ENCODE results near the gene SEMA3E.

SEMA3E gene

DNA sequence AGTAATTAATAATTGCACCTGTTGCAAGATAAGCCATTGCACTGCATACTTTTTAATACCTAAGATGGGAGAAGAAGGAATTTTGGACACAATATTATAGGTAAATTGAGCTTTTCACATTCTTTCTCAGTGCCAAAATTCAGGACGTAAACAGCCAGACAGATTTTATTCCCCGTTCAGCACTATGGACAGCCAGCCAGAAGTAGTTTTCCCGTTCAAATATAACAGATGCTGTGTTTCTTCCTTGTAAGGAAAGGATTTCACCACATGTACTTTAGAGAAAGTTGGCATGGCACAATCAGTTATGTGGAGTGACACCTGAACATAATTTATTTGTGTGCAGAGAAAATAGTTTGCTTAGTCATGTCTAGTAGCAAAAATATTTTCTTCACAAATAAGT lies 34.8 kb downstream of the SEMA3E start:
- DNase-seq (ENCODE audit: low read depth in 2 of 2): peak in 1 of 2 donors; percentile 1
- TF ChIP-seq, protein P1, sequence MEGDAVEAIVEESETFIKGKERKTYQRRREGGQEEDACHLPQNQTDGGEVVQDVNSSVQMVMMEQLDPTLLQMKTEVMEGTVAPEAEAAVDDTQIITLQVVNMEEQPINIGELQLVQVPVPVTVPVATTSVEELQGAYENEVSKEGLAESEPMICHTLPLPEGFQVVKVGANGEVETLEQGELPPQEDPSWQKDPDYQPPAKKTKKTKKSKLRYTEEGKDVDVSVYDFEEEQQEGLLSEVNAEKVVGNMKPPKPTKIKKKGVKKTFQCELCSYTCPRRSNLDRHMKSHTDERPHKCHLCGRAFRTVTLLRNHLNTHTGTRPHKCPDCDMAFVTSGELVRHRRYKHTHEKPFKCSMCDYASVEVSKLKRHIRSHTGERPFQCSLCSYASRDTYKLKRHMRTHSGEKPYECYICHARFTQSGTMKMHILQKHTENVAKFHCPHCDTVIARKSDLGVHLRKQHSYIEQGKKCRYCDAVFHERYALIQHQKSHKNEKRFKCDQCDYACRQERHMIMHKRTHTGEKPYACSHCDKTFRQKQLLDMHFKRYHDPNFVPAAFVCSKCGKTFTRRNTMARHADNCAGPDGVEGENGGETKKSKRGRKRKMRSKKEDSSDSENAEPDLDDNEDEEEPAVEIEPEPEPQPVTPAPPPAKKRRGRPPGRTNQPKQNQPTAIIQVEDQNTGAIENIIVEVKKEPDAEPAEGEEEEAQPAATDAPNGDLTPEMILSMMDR (IDR thresholded peaks at IDR 0.05; ENCODE audit: low read depth, low read length): no peak
- no peak overlapping the region for H3K4me3 ChIP-seq (replicated peaks in 1 of 2; ENCODE audit: low read depth in 2 of 2, low read length in 2 of 2)

DNA sequence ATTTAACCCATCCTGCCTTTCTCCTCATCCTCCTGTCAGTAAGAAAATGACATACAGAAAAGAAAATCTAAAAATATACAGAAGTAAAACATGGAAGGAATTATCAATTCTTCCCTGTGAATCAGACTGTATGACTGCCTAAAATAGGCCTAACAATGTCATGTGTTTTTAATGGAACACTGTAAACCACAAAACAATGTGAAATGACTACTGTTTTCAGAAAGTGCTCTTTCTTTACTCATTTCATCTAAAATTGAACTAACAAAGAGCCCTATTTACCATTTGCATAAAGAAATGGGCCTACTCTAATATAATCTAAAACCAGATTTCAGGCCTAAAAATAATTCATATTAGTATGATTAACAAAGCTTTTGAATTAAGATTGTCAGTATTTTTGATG lies 35.7 kb downstream of the SEMA3E start:
- TF ChIP-seq, protein P1 (IDR thresholded peaks at IDR 0.05; ENCODE audit: low read depth, low read length): no peak
- no peak overlapping the region for H3K4me3 ChIP-seq (replicated peaks in 1 of 2; ENCODE audit: low read depth in 2 of 2, low read length in 2 of 2)
- no peak for DNase-seq (ENCODE audit: low read depth in 2 of 2)

DNA sequence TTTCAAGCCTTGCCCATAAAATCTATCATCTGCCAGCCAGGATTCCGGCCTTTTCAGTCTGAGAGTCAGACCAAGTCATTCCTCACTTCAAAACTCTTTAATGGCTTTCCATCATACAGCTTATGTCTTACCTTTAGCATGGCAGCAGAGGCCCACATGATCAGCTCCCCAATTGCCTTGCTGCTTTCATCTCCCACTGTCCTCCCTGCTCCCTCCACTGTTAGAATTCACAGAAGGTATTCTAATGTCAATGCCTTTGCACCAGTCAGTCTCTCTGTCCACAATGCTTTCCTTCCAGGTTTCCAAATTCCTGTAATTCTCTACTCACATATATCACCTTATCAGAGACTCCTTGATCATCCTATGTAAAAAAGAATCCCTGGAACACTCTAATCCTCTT lies 37.2 kb downstream of the SEMA3E start:
- TF ChIP-seq, protein P1 (IDR thresholded peaks at IDR 0.05; ENCODE audit: low read depth, low read length): no peak
- no peak for DNase-seq (ENCODE audit: low read depth in 2 of 2)
- no peak overlapping the region for H3K4me3 ChIP-seq (replicated peaks in 1 of 2; ENCODE audit: low read depth in 2 of 2, low read length in 2 of 2)

DNA sequence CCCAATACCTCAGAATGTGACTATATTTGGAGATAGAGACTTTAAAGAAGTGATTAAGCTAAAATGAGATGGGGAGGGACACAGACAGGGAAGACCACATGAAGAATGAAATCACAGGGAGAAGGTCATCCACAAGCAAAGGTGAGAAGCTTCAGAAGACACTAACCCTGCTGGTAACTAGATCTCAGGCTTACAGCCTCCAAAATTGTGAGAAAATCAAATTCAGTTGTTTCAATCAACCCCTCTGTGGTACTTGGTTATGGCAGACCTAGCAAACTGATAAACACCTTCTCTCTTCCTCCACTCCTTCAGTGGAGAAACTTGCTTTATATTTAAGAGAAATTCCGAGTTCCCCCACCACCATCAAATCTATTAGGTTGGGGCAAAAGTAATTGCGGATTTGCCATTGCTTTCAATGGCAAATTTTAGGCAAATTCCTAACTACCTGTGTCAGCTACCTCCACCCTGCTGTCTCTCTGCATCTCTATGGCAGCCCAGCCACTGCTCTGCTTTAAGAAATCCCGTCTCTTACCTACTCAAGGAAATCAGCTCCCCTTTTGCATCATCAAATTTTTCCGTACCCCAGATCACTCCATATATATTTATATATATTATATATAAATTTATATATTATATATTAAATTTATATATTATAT lies 38.2 kb downstream of the SEMA3E start:
- TF ChIP-seq, protein P1 (IDR thresholded peaks at IDR 0.05; ENCODE audit: low read depth, low read length): no peak
- no peak overlapping the region for H3K4me3 ChIP-seq (replicated peaks in 1 of 2; ENCODE audit: low read depth in 2 of 2, low read length in 2 of 2)
- no peak for DNase-seq (ENCODE audit: low read depth in 2 of 2)

DNA sequence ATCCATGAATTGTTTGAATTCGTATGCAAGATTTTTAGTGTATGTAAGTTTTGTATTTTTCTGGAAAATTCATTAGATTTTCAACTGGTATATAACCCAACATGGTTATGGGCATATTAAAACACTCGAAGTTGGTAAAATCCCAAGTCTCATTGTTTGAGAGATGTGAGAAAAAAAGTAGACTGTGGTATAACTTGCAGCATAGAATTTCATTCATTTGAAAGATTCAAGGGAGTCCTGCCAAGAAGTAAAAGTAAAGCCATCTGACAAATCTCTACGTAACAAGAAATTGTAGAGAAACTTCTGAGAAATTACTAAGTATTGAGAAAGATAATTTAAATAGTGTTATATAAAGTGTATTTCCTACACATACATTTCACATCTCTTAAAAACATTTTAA lies 40.2 kb downstream of the SEMA3E start:
- no peak for DNase-seq (ENCODE audit: low read depth in 2 of 2)
- no peak overlapping the region for H3K4me3 ChIP-seq (replicated peaks in 1 of 2; ENCODE audit: low read depth in 2 of 2, low read length in 2 of 2)
- TF ChIP-seq, protein P1 (IDR thresholded peaks at IDR 0.05; ENCODE audit: low read depth, low read length): no peak

DNA sequence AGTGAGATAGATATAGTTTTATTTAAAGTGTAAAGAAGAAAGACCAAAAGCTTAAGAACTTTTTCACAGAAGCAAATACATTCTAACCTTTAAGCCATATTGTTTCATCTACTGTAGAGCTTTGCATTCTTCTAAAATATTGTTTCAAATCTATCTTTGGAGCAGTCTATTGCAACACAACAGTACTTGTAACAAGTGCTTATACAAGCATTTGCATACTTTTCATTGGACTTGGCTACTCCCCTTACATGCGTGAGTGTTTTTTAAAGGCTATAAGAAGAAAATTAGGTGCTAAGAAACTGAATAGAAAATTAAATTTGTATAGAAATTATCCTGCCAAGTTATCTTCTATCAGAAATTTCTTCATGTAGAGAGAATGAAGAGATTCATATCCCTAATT lies 45.3 kb downstream of the SEMA3E start:
- DNase-seq (ENCODE audit: low read depth in 2 of 2): no peak
- H3K4me3 ChIP-seq (replicated peaks in 1 of 2; ENCODE audit: low read depth in 2 of 2, low read length in 2 of 2): no peak overlapping the region
- TF ChIP-seq, protein P1 (IDR thresholded peaks at IDR 0.05; ENCODE audit: low read depth, low read length): no peak

DNA sequence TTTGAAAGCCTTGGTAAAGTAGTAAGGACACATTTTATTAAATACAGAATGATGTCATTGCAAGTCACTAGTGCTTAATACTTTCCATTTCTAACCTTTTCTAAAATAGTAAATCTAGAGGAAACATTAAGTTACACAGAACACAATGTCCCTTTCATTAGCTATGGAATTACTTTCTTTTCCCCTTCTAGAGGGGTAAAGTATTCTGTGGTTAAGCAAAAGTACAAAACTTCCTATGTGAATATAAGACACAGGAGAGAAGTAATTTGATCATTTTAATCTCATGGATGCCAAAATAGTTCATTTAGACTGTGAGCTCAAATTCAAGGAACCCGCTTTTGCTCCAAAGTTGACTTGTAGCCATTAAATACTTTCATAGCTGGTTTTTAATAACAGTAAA lies 49.8 kb downstream of the SEMA3E start:
- TF ChIP-seq, protein P1 (IDR thresholded peaks at IDR 0.05; ENCODE audit: low read depth, low read length): no peak
- no peak overlapping the region for H3K4me3 ChIP-seq (replicated peaks in 1 of 2; ENCODE audit: low read depth in 2 of 2, low read length in 2 of 2)
- no peak for DNase-seq (ENCODE audit: low read depth in 2 of 2)
